ENCODE results near the gene INTS2. TPM values are rescaled to one million over a fixed set of nuclear protein-coding genes. Genes with fewer than 3 reads are reported as not detected.

The INTS2 gene
- 8.4 and 10.9 TPM in 2 replicates for total RNA-seq

GRCh38 chr17:61927208-61928100 is at the start of gene INTS2:
INTS2 (minus strand) TSS chr17:61927982; CDS start chr17:61926644, 1,338 bp downstream.

DNA sequence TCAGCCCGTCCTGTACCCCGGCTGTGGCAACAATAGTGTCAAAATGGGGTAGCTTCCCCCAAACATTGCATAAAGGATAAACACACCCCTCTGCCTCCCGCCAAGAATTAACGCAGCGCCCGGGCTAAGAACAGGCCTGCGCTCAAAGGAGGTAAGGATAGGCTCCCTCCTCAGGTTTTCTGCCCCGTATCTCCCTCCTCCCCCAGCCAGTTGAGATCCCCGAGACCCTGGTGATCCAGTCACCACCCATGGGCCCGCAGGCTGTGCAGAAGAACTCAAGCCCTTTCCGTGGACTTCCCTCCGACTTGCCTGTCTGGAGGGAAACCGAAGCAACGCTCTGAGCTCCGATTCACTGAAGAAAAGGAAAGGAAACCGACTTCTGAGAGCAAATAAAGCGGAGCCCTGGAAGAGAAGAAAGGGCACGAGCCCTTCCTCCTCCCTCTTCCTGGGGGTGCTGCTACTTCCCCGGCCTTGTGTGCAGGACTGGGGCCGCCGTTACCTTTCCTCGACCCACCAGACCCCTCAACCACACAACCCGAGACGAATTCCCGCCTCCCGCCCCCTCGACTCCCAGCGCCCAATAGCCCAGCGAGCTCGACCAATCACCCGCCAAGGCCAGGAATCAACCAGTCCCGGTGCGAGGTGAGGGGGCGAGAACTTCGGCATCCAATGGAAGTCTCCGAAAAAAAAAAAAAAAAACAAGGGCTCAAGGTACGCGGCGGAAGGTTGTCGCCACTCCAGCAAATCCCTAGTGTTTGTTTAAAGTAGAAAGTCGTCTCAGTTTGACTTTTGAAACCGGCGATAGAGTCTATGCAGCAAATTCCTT is 64.6 kb downstream of the INTS2 start, which contains the start of gene BRIP1:
Gene BRIP1, minus strand, starts transcription at position 554 of the 826 bp plus-strand sequence. CDS start 1,989 bp downstream, outside the sequence.

Other genes with a start within 250 kb of the INTS2 start
- 5.7 and 7.4 TPM in 2 replicates for gene BRIP1, start 64.5 kb downstream of the INTS2 start, total RNA-seq
- 13.6 and 27.4 TPM in 2 replicates for gene MED13, start 137.3 kb upstream of the INTS2 start, total RNA-seq